HG03439 (cell line): ENCODE data around the gene STK33.
A peak's percentile ranks its signal among the peaks of the same experiment; 100 is the strongest.

Experiments used
- ATAC-seq: cut with Tn5 transposase; IDR thresholded peaks from one replicate; pipeline ENCODE4 v1.9.1; 2021; ENCODE audit warnings: mild to moderate bottlenecking, moderate library complexity; ENCODE audit not compliant: unreplicated experiment

Gene STK33

DNA sequence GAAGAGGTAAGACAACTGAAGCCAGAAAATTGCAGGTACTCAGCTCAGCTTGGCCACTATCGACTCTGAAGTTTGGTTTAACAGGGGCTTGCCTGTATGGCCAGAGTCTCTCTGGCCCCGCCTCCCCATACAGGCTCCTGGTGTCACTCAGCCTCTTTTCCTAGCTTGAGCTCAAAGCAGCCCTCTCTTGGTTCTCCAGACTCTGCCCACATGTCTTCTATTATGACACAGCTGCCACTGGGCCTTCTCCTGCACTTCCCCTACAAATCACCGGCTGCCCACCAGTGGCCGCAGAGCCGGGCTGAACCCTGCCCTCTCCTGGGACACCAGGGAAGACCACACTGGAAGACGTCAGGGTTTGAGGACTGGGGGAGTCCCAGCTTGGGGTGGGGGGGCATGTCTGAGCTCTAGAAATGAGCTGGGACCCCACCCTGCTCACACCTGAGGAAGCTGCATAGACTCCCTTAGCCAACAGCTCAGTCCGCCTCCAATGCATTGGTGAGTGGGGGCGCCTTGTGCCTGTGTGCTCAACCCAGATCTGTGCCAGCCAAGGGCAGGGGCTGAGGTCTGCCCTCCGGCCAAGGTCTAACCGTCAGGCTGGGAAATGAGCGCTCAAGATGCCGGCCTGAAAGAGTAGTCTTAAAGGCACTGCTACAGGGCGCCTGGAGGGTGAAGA lies 236.0 kb downstream of the STK33 start:
- ATAC-seq, result no peak

DNA sequence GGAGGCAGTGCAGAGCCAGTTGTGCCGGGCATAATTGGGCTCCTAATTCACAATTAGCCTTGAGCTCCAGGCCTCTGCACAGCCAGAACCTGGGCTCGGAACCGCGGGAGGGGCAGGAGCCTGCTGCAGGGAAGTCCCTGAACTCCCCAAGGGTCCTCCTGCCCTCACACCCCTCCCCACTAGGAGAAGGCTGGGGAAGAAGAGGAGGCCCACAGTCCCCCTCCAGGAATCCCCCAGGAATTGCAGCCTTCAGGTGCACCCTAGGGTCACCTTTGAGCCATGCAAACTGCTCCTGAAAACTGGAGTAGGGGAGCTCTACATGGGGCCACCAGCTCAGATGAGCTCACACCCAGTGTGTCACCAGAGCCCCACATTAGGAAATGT lies 236.5 kb downstream of the STK33 start:
- ATAC-seq, result no peak

DNA sequence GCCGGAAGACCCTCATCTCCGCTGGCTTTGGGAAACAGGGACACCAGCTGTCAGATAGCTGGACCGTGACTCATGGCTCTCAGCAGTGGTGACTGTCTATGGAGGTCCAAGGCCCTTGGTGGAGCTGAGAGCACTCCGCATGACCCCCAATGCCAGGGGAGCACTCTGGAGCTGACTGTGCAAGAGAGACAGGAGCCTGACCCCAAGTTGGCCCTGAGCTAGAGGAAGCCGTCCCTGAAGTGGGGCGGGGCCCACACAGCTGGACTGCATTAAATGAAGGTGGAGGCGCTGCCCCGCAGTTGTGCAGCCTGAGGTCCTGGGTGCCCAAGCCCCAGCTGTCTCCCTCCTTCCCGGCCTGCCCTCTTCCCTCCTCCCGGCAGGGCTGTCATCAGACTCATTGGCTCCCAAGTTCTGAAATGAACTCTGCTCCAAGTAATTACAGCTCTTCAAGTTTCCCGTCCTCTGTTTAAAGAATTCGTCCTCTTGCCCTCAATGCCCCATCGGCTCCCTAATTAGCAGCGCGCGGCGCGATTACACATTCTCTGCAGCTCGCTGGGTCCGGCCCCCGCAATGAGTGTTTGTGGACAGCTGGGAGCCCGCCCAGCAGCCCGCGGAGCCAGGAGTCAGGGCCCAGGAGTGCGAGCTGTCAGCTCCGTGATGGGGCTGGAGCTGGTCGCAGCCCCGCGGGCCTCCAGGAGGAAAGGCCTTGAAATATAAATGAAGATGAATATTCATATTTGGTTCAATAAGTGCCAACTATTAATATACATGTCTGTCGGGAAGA lies 237.1 kb downstream of the STK33 start:
- no peak for ATAC-seq

DNA sequence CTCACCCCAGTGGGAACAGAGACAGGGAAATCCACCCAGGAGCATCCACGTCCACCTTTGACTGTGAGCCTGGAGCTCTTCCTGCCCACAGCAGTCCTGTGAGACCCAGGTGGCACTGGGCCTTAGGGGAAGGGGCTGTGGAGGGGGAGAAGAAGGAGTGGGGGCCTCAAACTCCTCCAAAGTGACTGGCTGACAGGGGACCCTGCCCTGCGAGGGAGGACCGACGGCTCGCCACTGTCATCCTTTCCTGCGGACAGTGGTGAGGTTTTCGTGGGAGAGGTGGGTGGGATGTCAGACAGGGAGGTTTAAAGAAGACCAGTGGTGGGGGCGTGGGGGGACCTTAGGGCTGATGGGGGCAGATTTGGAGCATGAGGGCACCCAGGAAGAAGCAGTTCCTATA lies 237.8 kb downstream of the STK33 start:
- no peak for ATAC-seq

DNA sequence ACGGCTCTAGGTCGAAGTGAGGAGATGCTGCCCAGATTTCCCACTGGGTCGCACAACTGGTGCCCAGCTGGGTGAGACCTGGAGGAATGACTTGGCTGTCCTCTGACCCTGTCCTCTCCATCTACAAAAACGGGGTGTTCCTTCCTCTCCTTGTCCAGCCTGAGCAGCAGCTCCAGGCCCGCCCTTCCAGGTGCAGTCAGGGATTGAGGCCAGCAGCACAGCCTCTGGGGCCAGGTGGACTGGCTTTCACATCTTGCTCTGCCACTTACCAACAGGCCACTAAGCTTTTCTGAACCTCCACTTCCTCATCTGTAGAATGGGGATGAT lies 238.6 kb downstream of the STK33 start:
- ATAC-seq, result no peak

DNA sequence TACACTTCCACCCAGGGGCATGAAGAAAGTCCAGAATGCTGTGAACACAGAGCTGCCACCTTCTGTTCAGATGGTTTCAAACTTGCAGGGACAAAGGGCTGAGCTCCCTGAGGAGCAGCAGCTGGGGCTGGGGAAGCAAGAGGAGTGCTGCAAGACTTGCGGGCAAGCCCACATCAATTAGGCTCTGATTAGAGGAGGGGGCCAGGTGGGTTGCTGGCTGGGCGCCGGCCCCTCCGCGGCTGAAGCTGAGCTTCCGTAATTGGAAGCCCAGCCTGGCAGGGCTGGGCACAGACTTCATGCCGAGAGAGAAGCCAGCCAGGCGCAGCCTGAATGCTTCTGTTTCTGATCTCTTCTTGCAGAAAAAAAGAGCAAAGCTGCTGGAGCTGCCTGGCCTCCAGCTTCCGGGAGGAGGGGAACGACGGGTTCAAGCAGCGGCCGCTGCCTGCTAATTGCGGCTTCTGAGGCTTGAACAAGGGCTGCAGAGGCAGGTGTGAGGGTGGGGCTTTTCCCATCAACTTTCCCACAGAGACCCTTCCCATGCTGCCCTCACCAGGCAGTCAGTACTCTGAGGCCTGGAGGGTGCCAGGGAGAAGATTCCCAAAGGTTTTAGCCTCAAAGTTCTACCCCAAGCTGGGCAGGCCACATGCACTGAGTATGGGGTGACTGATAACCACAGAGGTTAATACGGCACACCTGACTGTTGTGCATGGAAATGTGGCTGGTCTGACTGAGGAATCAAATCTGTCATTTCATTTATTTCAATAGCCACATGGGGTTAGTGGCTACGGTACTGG lies 239.2 kb downstream of the STK33 start:
- no peak for ATAC-seq

DNA sequence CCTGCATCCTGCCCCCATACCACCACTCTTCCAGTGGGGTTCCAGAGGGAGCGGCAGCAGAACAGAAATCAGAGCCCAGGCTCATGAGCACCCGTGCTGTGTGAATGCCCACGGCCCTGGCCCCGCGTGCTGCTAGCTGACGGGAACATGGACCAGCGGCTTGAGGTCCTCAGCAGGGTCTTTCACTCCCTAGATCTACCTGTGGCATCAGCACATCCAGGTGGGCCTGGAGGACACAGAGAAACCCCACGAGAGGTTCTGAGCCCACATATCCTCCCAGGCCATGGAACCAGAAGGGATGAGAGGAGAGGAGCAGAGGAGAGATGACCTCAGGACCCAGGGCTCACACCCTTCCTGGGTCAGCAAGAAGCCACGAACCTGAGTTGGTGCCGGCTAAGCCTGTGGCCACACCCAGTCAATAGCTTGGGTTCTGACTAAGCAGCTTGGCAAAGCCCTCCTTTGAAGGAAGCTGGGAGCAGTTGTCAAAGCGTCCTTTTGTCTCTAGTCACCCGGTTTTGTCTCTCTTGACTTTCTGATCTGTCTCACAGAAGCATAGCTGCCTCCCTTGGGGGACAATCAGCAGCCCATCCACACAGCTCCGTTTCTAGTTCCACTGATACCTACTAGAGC lies 241.0 kb downstream of the STK33 start:
- no peak for ATAC-seq

DNA sequence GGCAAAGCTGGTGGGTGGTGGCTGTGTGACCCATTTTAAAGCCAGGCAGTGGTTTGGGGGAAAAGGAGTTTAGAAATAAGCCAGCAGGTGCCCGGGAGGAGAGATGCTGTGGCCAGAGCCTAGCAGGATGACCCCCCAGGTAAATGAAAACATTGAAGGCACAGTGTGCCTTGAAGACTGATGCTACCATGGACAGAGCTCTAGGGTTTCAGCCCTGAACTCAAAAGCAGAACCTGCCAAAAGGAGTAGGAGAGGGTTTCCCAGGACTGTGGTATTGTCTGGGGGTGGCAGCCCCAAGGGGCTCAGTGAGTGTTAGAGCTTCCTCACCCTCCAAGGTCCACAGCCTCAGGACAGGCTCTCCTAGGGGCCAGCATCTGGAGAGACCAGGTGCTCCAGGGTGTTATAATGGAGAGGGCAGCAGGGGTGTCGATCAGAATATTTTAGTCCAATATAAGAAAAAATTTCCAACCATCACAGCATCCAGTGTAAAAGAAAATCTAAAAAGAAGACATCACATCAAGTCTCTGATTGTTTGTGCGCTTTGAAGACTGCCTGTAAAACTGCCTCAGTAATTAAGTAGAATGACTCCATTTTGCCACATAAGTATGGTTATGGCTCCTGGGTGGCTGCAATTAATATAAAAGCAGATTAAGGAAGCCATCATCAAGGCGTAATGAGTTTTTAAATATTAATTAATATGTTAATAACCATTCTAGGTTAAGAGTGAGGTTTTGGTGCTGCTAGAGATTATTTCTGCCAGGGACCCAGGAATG lies 241.7 kb downstream of the STK33 start:
- no peak for ATAC-seq

DNA sequence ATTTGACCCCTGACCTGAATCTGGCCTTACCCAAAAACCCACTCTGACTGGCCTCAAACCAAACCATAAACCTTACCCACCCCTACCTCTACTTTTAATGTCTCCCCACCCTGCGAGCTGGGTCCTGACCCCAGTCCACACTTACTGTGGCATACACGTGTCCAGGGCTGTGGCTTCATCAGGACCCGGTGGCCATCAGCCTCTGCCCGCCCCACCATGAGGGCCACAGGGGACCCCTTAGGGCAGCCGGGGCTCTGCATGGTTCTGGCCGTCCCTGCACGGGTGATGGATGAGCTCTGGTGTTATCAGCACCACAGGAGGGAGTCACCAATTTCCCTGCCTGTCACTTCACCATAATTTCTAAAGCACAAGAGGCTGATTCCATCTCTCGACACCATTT lies 242.8 kb downstream of the STK33 start:
- ATAC-seq, result no peak

DNA sequence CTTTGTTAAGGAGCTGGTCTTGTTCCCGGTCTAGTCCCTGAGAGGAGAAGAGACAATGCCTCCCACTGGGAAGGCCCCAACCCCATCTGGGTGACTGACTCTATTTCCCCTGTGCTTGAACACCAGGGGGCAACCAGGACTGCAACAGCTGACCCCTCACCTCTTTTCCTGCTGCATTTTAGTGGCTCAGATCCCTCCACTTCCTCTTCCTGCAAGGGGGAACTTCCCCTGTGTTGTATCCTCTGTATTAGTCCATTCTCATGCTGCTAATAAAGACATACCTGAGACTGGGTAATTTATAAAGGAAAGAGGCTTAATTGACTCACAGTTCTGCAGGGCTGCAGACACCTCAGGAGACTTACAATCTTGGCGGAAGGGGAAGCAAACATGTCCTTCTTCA lies 246.1 kb downstream of the STK33 start:
- ATAC-seq, result no peak

DNA sequence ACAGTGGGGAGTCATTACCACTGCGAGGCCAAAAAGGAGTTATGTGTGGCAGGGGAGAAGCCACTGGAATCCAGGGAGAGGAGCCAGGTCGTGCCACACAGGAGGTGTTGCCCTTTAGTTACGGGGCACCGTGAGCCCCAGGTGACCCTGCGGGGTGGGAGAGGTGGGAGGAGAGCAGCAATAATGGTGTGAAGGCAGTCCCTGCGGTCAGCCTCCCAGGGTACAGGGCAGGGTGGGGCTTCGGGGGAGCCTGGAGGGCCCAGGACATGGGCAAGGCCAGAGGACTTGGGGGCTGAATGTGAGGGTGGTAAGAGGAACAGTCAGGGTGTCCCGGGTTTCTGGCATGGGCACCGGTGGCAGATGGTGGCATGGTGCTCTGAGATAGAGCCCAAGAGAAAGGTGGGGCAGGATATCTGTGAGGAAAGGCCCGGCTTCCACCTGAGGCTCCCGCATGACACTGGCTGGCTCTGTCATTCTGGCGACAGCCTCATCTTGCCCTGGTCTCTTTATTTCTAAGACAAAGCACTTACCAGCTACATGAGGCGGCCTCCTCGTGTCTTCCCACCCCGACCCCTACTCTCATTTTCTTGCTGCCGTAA lies 247.8 kb downstream of the STK33 start:
- ATAC-seq, result no peak

DNA sequence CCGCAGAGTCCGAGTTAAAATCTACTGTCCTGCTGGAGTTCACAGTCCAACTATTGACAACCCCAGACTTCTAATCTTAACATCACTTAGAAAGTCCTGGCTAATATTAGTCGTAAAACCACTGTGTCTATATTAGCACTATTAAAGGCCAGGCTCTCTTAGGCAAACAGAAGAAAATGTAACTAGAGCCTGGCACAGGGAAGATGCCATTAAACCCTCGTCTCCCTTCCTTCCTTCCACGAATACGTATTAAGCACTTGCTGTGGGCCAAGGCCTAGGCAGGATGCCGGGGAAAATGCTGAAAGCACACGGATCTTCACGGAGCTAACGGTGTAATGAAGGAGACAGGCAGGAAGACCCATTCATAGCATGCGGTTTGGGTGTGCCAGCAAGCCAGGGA lies 248.8 kb downstream of the STK33 start:
- ATAC-seq, result no peak

DNA sequence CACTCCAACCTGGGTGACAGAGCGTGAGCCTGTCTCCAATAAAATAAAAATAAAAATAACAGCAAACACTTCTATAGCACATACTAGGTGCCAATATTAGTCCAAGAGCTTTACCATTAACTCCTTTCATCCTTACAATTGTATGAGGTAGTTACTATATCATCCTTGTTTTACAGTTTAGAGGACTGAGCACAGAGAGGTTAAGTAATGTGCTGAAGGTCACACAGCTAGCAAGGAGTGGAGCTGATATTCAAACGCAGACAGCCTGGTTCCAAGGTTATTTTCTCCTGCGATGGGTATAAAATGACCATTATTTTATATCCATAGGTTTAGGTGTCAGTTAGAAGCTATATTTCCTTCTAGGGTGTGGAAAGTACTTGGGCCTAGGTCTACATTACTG lies 249.7 kb downstream of the STK33 start:
- no peak for ATAC-seq

DNA sequence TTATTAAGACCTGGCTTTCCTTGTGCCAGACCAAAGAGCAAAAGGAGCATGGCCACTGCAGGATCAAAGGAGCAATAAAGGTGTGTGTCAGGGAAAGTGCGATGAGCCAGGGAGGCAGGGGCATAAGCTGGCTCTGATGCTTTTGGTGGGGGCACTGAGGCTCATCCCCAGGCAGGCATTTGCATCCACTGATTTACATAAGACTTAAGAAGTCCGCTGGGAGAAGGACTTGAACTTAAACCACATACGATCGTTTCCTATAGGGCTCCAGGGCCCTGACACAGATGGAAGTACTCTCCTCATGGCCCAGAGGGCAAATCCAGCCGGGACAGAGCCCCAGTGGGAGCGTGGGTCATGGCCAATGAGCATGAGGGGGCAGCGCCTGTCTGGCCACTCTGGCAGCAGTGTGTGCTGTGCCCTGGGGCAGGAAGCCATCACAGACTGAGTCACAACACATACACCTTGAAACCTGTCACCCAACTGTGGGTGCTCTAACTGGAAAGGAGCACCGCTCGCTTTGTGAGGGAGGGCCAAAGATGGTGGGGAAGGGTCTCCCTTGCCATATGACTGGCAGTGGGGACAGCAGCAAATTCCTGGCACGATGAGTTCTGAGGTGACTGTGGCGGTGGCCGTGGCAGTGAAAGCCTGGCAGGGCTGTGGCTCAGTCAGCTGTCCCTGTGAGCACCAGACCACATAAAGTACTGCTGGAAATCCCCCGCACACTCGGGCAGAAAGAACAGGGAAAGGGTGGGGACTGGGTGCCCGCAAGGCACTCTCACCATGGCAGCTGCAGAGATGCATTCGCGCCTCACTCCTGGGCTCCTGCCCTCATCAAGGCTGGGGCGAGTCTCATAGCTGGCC lies 251.0 kb downstream of the STK33 start:
- peak; percentile 79 for ATAC-seq

DNA sequence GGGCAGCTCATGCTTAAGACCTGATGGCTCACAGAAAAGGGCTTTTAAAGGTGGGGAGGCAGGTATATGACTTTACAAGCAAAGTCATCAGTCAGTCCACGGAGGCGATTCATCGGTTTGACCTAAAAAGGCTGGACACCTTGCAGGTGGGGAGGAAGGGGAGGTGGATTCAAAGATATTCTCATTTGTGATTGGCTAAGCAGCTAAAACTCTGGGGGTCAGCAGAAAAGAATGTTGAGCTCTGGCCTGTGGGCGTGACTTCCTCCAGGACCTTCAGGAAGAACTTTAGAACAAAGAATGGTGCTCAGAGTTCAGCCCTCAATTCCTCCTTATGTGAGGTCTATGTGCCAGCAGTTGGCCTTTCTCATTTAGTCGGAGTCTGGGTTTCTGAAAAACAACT lies 252.0 kb downstream of the STK33 start:
- ATAC-seq, result no peak
